ENCODE results near the gene DDX1. TPM values are rescaled to one million over a fixed set of nuclear protein-coding genes. Genes with fewer than 3 reads are reported as not detected.

DDX1 gene
- total and polyA plus RNA-seq, 9 of the 15 experiments (the other 6 are each of a cell fraction or from before 2014, with no cell fraction given): 116 to 277 (median 232) TPM

DNA sequence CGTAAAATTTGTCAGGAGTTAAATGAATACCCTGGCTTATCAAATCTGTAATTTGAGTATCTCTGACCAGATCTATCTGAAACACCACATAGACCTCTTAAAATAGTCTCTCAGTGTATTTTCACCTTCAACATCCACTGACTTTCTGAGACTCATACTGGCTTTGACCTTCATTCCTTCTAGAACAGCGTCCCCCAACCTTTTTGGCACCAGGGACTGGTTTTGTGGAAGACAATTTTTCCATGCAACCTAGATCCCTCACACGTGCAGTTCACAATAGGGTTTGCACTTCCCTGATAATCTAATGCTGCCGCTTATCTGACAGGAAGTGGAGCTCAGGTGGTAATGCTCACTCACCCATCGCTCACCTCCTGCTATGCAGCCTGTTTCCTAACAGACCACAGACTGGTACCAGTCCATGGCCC lies 33.8 kb upstream of the DDX1 start (continued):
- TF ChIP-seq, protein P1, sequence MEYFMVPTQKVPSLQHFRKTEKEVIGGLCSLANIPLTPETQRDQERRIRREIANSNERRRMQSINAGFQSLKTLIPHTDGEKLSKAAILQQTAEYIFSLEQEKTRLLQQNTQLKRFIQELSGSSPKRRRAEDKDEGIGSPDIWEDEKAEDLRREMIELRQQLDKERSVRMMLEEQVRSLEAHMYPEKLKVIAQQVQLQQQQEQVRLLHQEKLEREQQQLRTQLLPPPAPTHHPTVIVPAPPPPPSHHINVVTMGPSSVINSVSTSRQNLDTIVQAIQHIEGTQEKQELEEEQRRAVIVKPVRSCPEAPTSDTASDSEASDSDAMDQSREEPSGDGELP (CRISPR knock-in tag; IDR thresholded peaks at IDR 0.05; ENCODE audit: borderline replicate concordance): peak; percentile 42; the same call in 1 of the 2 replicates
- TF ChIP-seq HDGF (IDR thresholded peaks at IDR 0.05) (no peak), SMC3 (conservative IDR thresholded peaks at IDR 0.05; ENCODE audit: insufficient read depth, low read depth, low read length) (no peak), U2AF2 (optimal IDR thresholded peaks at IDR 0.05; ENCODE audit: low read depth, low read length) (no peak), HNRNPK (IDR thresholded peaks at IDR 0.05; ENCODE audit: low read depth, low read length, poor library complexity, severe bottlenecking) (no peak), SMAD3 (CRISPR knock-in tag; conservative IDR thresholded peaks at IDR 0.05) (no peak; the same call in 1 of the 2 replicates), RBBP5 (IDR thresholded peaks at IDR 0.05; ENCODE audit: borderline replicate concordance, insufficient read depth, low read length, poor library complexity, severe bottlenecking) (no peak), STAG1 (CRISPR knock-in tag; IDR thresholded peaks at IDR 0.05; ENCODE audit: borderline replicate concordance) (no peak), CAMTA2 (CRISPR knock-in tag; conservative IDR thresholded peaks at IDR 0.05) (no peak), NR2C2 (CRISPR knock-in tag; IDR thresholded peaks at IDR 0.05) (no peak), NR2C2 (tag; IDR thresholded peaks at IDR 0.05) (no peak)
- TF ChIP-seq, protein P2, sequence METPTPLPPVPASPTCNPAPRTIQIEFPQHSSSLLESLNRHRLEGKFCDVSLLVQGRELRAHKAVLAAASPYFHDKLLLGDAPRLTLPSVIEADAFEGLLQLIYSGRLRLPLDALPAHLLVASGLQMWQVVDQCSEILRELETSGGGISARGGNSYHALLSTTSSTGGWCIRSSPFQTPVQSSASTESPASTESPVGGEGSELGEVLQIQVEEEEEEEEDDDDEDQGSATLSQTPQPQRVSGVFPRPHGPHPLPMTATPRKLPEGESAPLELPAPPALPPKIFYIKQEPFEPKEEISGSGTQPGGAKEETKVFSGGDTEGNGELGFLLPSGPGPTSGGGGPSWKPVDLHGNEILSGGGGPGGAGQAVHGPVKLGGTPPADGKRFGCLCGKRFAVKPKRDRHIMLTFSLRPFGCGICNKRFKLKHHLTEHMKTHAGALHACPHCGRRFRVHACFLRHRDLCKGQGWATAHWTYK (CRISPR knock-in tag; IDR thresholded peaks at IDR 0.05): no peak
- TF ChIP-seq, protein P3, sequence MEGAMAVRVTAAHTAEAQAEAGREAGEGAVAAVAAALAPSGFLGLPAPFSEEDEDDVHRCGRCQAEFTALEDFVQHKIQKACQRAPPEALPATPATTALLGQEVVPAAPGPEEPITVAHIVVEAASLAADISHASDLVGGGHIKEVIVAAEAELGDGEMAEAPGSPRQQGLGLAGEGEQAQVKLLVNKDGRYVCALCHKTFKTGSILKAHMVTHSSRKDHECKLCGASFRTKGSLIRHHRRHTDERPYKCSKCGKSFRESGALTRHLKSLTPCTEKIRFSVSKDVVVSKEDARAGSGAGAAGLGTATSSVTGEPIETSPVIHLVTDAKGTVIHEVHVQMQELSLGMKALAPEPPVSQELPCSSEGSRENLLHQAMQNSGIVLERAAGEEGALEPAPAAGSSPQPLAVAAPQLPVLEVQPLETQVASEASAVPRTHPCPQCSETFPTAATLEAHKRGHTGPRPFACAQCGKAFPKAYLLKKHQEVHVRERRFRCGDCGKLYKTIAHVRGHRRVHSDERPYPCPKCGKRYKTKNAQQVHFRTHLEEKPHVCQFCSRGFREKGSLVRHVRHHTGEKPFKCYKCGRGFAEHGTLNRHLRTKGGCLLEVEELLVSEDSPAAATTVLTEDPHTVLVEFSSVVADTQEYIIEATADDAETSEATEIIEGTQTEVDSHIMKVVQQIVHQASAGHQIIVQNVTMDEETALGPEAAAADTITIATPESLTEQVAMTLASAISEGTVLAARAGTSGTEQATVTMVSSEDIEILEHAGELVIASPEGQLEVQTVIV (CRISPR knock-in tag; IDR thresholded peaks at IDR 0.05; ENCODE audit: borderline replicate concordance): no peak
- TF ChIP-seq, protein P4, sequence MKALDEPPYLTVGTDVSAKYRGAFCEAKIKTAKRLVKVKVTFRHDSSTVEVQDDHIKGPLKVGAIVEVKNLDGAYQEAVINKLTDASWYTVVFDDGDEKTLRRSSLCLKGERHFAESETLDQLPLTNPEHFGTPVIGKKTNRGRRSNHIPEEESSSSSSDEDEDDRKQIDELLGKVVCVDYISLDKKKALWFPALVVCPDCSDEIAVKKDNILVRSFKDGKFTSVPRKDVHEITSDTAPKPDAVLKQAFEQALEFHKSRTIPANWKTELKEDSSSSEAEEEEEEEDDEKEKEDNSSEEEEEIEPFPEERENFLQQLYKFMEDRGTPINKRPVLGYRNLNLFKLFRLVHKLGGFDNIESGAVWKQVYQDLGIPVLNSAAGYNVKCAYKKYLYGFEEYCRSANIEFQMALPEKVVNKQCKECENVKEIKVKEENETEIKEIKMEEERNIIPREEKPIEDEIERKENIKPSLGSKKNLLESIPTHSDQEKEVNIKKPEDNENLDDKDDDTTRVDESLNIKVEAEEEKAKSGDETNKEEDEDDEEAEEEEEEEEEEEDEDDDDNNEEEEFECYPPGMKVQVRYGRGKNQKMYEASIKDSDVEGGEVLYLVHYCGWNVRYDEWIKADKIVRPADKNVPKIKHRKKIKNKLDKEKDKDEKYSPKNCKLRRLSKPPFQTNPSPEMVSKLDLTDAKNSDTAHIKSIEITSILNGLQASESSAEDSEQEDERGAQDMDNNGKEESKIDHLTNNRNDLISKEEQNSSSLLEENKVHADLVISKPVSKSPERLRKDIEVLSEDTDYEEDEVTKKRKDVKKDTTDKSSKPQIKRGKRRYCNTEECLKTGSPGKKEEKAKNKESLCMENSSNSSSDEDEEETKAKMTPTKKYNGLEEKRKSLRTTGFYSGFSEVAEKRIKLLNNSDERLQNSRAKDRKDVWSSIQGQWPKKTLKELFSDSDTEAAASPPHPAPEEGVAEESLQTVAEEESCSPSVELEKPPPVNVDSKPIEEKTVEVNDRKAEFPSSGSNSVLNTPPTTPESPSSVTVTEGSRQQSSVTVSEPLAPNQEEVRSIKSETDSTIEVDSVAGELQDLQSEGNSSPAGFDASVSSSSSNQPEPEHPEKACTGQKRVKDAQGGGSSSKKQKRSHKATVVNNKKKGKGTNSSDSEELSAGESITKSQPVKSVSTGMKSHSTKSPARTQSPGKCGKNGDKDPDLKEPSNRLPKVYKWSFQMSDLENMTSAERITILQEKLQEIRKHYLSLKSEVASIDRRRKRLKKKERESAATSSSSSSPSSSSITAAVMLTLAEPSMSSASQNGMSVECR (CRISPR knock-in tag; IDR thresholded peaks at IDR 0.05): no peak
- TF ChIP-seq, protein P5, sequence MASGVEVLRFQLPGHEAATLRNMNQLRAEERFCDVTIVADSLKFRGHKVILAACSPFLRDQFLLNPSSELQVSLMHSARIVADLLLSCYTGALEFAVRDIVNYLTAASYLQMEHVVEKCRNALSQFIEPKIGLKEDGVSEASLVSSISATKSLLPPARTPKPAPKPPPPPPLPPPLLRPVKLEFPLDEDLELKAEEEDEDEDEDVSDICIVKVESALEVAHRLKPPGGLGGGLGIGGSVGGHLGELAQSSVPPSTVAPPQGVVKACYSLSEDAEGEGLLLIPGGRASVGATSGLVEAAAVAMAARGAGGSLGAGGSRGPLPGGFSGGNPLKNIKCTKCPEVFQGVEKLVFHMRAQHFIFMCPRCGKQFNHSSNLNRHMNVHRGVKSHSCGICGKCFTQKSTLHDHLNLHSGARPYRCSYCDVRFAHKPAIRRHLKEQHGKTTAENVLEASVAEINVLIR (CRISPR knock-in tag; IDR thresholded peaks at IDR 0.05): no peak
- TF ChIP-seq, protein P6, sequence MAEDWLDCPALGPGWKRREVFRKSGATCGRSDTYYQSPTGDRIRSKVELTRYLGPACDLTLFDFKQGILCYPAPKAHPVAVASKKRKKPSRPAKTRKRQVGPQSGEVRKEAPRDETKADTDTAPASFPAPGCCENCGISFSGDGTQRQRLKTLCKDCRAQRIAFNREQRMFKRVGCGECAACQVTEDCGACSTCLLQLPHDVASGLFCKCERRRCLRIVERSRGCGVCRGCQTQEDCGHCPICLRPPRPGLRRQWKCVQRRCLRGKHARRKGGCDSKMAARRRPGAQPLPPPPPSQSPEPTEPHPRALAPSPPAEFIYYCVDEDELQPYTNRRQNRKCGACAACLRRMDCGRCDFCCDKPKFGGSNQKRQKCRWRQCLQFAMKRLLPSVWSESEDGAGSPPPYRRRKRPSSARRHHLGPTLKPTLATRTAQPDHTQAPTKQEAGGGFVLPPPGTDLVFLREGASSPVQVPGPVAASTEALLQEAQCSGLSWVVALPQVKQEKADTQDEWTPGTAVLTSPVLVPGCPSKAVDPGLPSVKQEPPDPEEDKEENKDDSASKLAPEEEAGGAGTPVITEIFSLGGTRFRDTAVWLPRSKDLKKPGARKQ (CRISPR knock-in tag; IDR thresholded peaks at IDR 0.05): no peak

Data from K562 (cell line).